Measurements from ENCODE around the gene RAB8B.
"Not testable (repeated sequence)": the region's sequence is repeated elsewhere in the genome, so short reads cannot be mapped to it uniquely, and the experiment has no call there.

Gene RAB8B

GRCh38 chr15:63198371-63199250, 9.2 kb downstream of the RAB8B start:
- H3K4me3 ChIP-seq (ENCODE audit: low read depth, low read length): no peak overlapping the region
- no peak for TF ChIP-seq CTCF (IDR thresholded peaks at IDR 0.05; ENCODE audit: low read depth, low read length)

GRCh38 chr15:63200464-63201249, 11.3 kb downstream of the RAB8B start:
- no peak for TF ChIP-seq CTCF (IDR thresholded peaks at IDR 0.05; ENCODE audit: low read depth, low read length)
- no peak overlapping the region for H3K4me3 ChIP-seq (ENCODE audit: low read depth, low read length)

DNA sequence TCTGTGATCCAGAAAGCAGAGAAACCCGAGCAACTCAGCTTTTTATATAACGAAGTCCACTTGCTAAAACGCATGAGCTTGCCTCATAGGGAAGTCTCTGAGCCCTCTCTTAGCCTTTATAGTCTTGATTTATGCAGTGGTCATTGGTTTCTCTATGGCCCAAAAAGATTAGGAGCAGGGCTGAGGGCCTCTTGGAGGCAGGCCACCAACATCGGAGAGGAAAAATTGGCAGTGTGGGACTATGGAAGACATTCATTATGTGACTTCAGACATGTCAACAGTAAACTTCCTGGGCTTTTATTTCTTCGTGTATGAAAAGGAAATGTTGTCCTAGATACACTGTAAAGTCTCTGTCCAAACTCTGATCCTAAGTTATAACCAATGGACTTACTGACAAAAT, 13.5 kb downstream of the RAB8B start:
- TF ChIP-seq CTCF (IDR thresholded peaks at IDR 0.05; ENCODE audit: low read depth, low read length): no peak

GRCh38 chr15:63203451-63204090, 14.2 kb downstream of the RAB8B start:
- no peak overlapping the region for H3K4me3 ChIP-seq (ENCODE audit: low read depth, low read length)
- TF ChIP-seq CTCF (IDR thresholded peaks at IDR 0.05; ENCODE audit: low read depth, low read length): no peak

More for the DNA sequence above, 13.5 kb downstream of the RAB8B start:
- H3K4me3 ChIP-seq (ENCODE audit: low read depth, low read length): no peak overlapping the region

DNA sequence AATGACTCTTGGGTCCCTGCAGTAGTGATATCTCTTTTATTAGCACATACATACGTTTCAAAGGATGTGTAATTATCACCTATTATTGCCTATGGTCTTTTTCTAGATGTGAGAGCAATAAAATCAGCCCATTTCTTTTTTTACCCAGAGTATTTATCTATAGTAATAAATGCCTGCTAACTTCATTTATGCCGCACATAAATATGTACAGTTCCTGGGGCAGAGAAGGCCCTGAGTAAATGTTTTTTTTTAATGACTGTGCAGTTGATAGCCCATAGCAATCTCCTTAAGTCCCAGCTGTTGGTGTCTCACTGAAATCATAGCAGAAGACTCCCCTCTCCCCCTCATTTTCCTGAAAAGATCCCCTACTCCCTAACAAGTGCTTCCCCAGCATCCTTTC, 16.7 kb downstream of the RAB8B start:
- H3K4me3 ChIP-seq (ENCODE audit: low read depth, low read length): no peak overlapping the region
- no peak for TF ChIP-seq CTCF (IDR thresholded peaks at IDR 0.05; ENCODE audit: low read depth, low read length)

GRCh38 chr15:63208824-63209223, 19.4 kb downstream of the RAB8B start:
- not testable (repeated sequence) for H3K4me3 ChIP-seq (ENCODE audit: low read depth, low read length)

- H3K4me3 ChIP-seq (ENCODE audit: low read depth, low read length): no peak overlapping the region
- no peak for TF ChIP-seq CTCF (IDR thresholded peaks at IDR 0.05; ENCODE audit: low read depth, low read length)
These were observed 21.0 kb downstream of the RAB8B start for GRCh38 chr15:63210151-63211091.
